Measurements from ENCODE around the gene SPHK2.

GRCh38 chr19:48623556-48624066 lies 4.3 kb downstream of the SPHK2 start:
- TF ChIP-seq, protein P1, sequence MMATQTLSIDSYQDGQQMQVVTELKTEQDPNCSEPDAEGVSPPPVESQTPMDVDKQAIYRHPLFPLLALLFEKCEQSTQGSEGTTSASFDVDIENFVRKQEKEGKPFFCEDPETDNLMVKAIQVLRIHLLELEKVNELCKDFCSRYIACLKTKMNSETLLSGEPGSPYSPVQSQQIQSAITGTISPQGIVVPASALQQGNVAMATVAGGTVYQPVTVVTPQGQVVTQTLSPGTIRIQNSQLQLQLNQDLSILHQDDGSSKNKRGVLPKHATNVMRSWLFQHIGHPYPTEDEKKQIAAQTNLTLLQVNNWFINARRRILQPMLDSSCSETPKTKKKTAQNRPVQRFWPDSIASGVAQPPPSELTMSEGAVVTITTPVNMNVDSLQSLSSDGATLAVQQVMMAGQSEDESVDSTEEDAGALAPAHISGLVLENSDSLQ (IDR thresholded peaks at IDR 0.05) = no peak
- TF ChIP-seq SP1 (IDR thresholded peaks at IDR 0.05) = no peak
- no peak for TF ChIP-seq CTBP1 (IDR thresholded peaks at IDR 0.05; ENCODE audit: borderline replicate concordance)
